C4-2B (cell line): ENCODE results near the gene TMEM200B.

Experiments
- ZFX ChIP-seq: fragments of 450-650 bp; IDR thresholded peaks from 2 replicates; pipeline ENCODE4 v1.6.1; 2017
- TF ChIP-seq, protein P1 (sequence below): fragments of 450-650 bp; conservative IDR thresholded peaks from 2 replicates; pipeline ENCODE4 v1.5.1; 2017; ENCODE audit warnings: mild to moderate bottlenecking

- TF ChIP-seq, protein P1, sequence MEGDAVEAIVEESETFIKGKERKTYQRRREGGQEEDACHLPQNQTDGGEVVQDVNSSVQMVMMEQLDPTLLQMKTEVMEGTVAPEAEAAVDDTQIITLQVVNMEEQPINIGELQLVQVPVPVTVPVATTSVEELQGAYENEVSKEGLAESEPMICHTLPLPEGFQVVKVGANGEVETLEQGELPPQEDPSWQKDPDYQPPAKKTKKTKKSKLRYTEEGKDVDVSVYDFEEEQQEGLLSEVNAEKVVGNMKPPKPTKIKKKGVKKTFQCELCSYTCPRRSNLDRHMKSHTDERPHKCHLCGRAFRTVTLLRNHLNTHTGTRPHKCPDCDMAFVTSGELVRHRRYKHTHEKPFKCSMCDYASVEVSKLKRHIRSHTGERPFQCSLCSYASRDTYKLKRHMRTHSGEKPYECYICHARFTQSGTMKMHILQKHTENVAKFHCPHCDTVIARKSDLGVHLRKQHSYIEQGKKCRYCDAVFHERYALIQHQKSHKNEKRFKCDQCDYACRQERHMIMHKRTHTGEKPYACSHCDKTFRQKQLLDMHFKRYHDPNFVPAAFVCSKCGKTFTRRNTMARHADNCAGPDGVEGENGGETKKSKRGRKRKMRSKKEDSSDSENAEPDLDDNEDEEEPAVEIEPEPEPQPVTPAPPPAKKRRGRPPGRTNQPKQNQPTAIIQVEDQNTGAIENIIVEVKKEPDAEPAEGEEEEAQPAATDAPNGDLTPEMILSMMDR, result no peak
- TF ChIP-seq ZFX, result no peak
These were observed 27.3 kb downstream of the TMEM200B start for GRCh38 chr1:29096231-29096886.
